ENCODE data around the gene SNX32. TPM values are rescaled to one million over a fixed set of nuclear protein-coding genes. Genes with fewer than 3 reads are reported as not detected.
A peak's percentile ranks its signal among the peaks of the same experiment; 100 is the strongest.

The SNX32 gene
- total and polyA plus RNA-seq, 2 of the 13 experiments (the other 11 are each of a cell fraction or from before 2014, with no cell fraction given): 0.09 to 0.34 TPM

- TF ChIP-seq TIGD3 (CRISPR knock-in tag; IDR thresholded peaks at IDR 0.05; ENCODE audit: borderline replicate concordance) (no peak), PLRG1 (conservative IDR thresholded peaks at IDR 0.05) (no peak), CREM (IDR thresholded peaks at IDR 0.05) (peak; percentile 71), CREM (CRISPR knock-in tag; IDR thresholded peaks at IDR 0.05) (peak; percentile 5; the same call in 1 of the 2 replicates), THAP11 (CRISPR knock-in tag; IDR thresholded peaks at IDR 0.05) (peak; percentile 90), ZNF292 (CRISPR knock-in tag; IDR thresholded peaks at IDR 0.05; ENCODE audit: borderline replicate concordance, low read depth) (no peak), ZNF674 (CRISPR knock-in tag; IDR thresholded peaks at IDR 0.05; ENCODE audit: low read depth) (no peak), ZSCAN9 (CRISPR knock-in tag; IDR thresholded peaks at IDR 0.05; ENCODE audit: borderline replicate concordance) (no peak), KMT2A (CRISPR knock-in tag; IDR thresholded peaks at IDR 0.05) (peak; percentile 82; the same call in 1 of the 2 replicates), MIXL1 (CRISPR knock-in tag; IDR thresholded peaks at IDR 0.05) (0 out of 2 replicates have a peak, but pooled peaks have one; percentile 10), ZNF331 (CRISPR knock-in tag; IDR thresholded peaks at IDR 0.05) (peak; percentile 43; the same call in 1 of the 2 replicates), CC2D1A (CRISPR knock-in tag; IDR thresholded peaks at IDR 0.05) (no peak), SKIL (CRISPR knock-in tag; IDR thresholded peaks at IDR 0.05; ENCODE audit: borderline replicate concordance) (no peak; the same call in 1 of the 2 replicates), ZNF296 (CRISPR knock-in tag; conservative IDR thresholded peaks at IDR 0.05) (no peak), MAF1 (CRISPR knock-in tag; IDR thresholded peaks at IDR 0.05; ENCODE audit: borderline replicate concordance) (no peak; the same call in 1 of the 2 replicates), GATAD1 (CRISPR knock-in tag; IDR thresholded peaks at IDR 0.05) (peak; percentile 91), ZNF251 (CRISPR knock-in tag; IDR thresholded peaks at IDR 0.05) (no peak), CREBL2 (CRISPR knock-in tag; IDR thresholded peaks at IDR 0.05; ENCODE audit: borderline replicate concordance) (no peak), ARNT (IDR thresholded peaks at IDR 0.05) (no peak), HDAC6 (IDR thresholded peaks at IDR 0.05; ENCODE audit: low read depth, low read length) (no peak)
- TF ChIP-seq, protein P1, sequence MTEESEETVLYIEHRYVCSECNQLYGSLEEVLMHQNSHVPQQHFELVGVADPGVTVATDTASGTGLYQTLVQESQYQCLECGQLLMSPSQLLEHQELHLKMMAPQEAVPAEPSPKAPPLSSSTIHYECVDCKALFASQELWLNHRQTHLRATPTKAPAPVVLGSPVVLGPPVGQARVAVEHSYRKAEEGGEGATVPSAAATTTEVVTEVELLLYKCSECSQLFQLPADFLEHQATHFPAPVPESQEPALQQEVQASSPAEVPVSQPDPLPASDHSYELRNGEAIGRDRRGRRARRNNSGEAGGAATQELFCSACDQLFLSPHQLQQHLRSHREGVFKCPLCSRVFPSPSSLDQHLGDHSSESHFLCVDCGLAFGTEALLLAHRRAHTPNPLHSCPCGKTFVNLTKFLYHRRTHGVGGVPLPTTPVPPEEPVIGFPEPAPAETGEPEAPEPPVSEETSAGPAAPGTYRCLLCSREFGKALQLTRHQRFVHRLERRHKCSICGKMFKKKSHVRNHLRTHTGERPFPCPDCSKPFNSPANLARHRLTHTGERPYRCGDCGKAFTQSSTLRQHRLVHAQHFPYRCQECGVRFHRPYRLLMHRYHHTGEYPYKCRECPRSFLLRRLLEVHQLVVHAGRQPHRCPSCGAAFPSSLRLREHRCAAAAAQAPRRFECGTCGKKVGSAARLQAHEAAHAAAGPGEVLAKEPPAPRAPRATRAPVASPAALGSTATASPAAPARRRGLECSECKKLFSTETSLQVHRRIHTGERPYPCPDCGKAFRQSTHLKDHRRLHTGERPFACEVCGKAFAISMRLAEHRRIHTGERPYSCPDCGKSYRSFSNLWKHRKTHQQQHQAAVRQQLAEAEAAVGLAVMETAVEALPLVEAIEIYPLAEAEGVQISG (CRISPR knock-in tag; IDR thresholded peaks at IDR 0.05): peak; percentile 92
- TF ChIP-seq, protein P2, sequence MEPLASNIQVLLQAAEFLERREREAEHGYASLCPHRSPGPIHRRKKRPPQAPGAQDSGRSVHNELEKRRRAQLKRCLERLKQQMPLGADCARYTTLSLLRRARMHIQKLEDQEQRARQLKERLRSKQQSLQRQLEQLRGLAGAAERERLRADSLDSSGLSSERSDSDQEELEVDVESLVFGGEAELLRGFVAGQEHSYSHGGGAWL (CRISPR knock-in tag; IDR thresholded peaks at IDR 0.05): peak; percentile 77
- TF ChIP-seq, protein P3, sequence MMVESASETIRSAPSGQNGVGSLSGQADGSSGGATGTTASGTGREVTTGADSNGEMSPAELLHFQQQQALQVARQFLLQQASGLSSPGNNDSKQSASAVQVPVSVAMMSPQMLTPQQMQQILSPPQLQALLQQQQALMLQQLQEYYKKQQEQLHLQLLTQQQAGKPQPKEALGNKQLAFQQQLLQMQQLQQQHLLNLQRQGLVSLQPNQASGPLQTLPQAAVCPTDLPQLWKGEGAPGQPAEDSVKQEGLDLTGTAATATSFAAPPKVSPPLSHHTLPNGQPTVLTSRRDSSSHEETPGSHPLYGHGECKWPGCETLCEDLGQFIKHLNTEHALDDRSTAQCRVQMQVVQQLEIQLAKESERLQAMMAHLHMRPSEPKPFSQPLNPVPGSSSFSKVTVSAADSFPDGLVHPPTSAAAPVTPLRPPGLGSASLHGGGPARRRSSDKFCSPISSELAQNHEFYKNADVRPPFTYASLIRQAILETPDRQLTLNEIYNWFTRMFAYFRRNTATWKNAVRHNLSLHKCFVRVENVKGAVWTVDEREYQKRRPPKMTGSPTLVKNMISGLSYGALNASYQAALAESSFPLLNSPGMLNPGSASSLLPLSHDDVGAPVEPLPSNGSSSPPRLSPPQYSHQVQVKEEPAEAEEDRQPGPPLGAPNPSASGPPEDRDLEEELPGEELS (CRISPR knock-in tag; IDR thresholded peaks at IDR 0.05): no peak; the same call in none of the 2 replicates
Observed at GRCh38 chr11:65888163-65888814, 54.5 kb downstream of the SNX32 start, which contains the start of gene FIBP (continued).
